ENCODE data around the gene CLEC4G. TPM values are rescaled to one million over a fixed set of nuclear protein-coding genes. Genes with fewer than 3 reads are reported as not detected.
A peak's percentile ranks its signal among the peaks of the same experiment; 100 is the strongest.

CLEC4G gene
- total RNA-seq, 1 donor from 2014 or later, result not detected

DNA sequence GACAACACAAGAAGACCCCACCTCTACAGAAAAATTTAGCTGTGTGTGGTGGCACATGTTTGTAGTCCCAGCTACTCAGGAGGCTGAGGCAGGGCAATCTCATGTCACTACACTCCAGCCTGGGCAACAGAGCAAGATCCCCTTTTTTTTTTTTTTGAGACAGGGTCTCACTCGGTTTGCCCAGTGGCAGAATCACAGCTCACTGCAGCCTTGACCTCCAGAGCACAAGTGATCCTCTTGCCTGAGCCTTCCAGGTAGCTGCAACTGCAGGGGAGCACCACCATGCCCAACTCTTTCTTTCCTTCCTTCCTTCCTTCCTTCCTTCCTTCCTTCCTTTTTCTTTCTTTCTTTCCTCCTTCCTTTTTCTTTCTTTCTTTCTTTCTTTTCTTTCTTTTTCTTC, 4.2 kb upstream of the CLEC4G start:
- TF ChIP-seq, protein P1, sequence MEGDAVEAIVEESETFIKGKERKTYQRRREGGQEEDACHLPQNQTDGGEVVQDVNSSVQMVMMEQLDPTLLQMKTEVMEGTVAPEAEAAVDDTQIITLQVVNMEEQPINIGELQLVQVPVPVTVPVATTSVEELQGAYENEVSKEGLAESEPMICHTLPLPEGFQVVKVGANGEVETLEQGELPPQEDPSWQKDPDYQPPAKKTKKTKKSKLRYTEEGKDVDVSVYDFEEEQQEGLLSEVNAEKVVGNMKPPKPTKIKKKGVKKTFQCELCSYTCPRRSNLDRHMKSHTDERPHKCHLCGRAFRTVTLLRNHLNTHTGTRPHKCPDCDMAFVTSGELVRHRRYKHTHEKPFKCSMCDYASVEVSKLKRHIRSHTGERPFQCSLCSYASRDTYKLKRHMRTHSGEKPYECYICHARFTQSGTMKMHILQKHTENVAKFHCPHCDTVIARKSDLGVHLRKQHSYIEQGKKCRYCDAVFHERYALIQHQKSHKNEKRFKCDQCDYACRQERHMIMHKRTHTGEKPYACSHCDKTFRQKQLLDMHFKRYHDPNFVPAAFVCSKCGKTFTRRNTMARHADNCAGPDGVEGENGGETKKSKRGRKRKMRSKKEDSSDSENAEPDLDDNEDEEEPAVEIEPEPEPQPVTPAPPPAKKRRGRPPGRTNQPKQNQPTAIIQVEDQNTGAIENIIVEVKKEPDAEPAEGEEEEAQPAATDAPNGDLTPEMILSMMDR (IDR thresholded peaks at IDR 0.05; ENCODE audit: insufficient read depth, low read length, severe bottlenecking), result no peak
- Histone ChIP-seq H3K27me3 (ENCODE audit: control insufficient read depth, insufficient read depth, low read length) (no peaks in the 10 kb centered on the region), H3K4me3 (ENCODE audit: low read depth, low read length) (no peak overlapping the region), H3K36me3 (ENCODE audit: control insufficient read depth, insufficient read depth, low read length) (no peaks in the 10 kb centered on the region)
- FAIRE-seq, result no peak
- no peak for DNase-seq (ENCODE audit: low read depth)

DNA sequence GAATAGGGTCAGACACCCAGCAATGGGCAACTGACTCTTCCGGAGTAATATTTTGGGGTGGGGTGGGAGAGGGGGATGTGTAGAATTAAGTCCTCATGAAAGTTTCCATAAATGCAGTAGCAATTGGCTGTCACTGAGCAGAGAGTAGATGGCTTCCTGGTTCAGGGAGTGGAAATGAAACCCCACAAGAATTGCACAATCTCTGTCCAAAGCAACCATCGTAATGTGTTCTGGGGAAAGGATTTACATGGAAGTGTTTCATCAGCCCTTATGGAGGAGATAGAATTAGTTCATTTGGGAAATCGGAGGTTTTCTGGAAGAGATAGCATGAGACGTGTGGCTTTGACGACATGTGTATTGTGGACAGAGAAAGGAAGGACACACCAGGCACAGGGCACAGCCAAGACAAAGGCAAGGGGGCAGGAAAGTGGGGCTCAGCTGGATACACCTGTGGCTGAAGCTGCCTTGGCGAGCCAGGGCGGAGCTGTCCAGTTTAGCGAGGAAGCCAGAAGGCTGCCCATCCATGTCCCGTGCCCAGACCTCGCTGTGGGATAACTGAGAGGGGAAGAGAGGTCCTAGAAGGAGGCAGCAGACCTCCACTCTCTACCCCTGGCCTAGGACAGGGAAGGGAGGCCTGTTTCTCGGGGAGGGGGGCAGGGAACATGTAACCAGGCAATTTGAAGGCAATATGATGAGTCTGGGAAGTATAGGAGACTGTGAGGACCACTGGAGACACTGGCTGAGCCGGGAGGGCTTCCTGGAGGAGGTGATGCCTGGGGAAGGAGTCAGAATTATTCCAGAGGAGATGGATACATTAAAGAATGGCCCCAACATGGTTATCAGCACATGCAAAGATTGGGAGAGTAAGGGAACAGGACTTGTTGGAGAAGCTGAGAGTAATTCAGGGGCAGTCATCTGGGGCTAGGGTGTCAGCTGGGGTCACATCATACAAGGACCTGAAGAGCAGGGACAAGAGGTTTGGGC, 2.6 kb upstream of the CLEC4G start:
- Histone ChIP-seq H3K4me3 (ENCODE audit: low read depth, low read length) (no peak overlapping the region), H3K27me3 (ENCODE audit: control insufficient read depth, insufficient read depth, low read length) (peaks cover 5% of the 10 kb centered on the region), H3K36me3 (ENCODE audit: control insufficient read depth, insufficient read depth, low read length) (no peaks in the 10 kb centered on the region)
- DNase-seq (ENCODE audit: low read depth) (peak; percentile 4), FAIRE-seq (no peak)
- TF ChIP-seq, protein P1 (IDR thresholded peaks at IDR 0.05; ENCODE audit: insufficient read depth, low read length, severe bottlenecking), result no peak

DNA sequence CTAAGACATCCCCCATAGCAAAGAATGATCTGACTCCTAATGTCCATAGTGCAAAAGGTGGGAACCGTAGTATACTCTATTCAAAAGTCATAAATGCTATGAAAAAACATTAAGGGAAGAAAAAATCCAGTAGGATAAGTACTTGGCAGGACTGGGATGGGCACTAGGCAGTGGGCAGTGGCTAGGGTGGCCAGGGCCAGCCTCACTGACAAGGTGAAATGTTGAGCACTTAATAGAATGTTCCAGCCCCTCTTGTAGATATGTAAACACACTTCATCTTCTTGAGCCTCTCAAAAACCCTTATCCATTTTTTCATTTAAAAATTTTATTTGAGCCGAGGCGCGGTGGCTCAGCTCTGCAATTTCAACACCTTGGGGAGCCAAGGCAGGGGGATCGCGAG, 1.5 kb upstream of the CLEC4G start:
- Histone ChIP-seq H3K27me3 (ENCODE audit: control insufficient read depth, insufficient read depth, low read length) (peaks cover 7% of the 10 kb centered on the region), H3K36me3 (ENCODE audit: control insufficient read depth, insufficient read depth, low read length) (no peaks in the 10 kb centered on the region), H3K4me3 (ENCODE audit: low read depth, low read length) (no peak overlapping the region)
- no peak for FAIRE-seq
- DNase-seq (ENCODE audit: low read depth), result no peak
- TF ChIP-seq, protein P1 (IDR thresholded peaks at IDR 0.05; ENCODE audit: insufficient read depth, low read length, severe bottlenecking), result no peak

DNA sequence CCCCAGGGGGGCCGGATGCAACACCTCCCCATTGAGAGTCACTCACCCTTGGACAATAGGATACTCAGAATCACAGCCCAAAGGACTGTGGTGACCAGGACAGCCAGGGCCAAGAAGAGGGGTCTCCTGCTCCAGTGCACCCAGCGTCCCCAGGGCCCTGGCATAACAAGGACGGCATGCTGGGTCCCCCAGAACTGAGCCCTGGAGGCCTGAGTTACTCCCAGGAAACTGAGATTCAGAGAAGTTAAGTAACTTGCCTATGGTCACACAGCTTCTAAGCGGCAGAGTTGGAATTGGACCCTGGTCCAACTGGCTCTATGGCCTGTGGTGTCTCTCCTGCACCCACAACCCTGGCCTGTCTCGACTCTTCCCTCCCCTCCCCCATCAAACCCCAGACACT, 295 bp downstream of the CLEC4G start:
- DNase-seq (ENCODE audit: low read depth) (no peak), FAIRE-seq (no peak)
- Histone ChIP-seq H3K36me3 (ENCODE audit: control insufficient read depth, insufficient read depth, low read length) (no peaks in the 10 kb centered on the region), H3K4me3 (ENCODE audit: low read depth, low read length) (no peak overlapping the region), H3K27me3 (ENCODE audit: control insufficient read depth, insufficient read depth, low read length) (peaks cover 7% of the 10 kb centered on the region)
- TF ChIP-seq, protein P1 (IDR thresholded peaks at IDR 0.05; ENCODE audit: insufficient read depth, low read length, severe bottlenecking), result no peak

DNA sequence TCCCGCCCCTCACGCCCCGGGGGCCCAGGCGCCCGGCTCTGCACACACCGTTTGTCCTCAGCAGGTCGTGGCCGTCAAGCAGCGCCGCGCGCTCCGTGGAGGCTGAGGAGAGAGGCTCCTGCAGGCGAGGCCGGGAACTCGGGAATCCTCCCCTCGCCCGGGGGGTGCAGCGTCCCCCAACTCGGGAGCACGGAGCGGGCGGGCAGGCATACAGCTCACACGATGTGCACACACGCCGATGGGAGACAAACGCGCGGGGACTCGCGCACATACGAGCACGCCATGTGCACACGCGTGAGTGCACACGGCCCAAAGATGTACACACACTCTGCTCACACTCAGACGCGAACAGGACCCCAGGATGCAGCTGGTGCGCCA, 703 bp downstream of the CLEC4G start:
- peaks cover 7% of the 10 kb centered on the region for H3K27me3 ChIP-seq (ENCODE audit: control insufficient read depth, insufficient read depth, low read length)
- TF ChIP-seq, protein P1 (IDR thresholded peaks at IDR 0.05; ENCODE audit: insufficient read depth, low read length, severe bottlenecking), result no peak
- H3K4me3 ChIP-seq (ENCODE audit: low read depth, low read length), result no peak overlapping the region
- DNase-seq (ENCODE audit: low read depth) (no peak), FAIRE-seq (no peak)
- no peaks in the 10 kb centered on the region for H3K36me3 ChIP-seq (ENCODE audit: control insufficient read depth, insufficient read depth, low read length)

All from bronchial epithelial cell (primary cell).